Fibroblast of lung (primary cell): Measurements from ENCODE around the gene GRK1. TPM values are rescaled to one million over a fixed set of nuclear protein-coding genes. Genes with fewer than 3 reads are reported as not detected.

Experiments
- polyA plus RNA-seq, 2 donors: library from polyadenylated mRNA; depleted of rRNA in 1 of 2; stranded (reverse) in 1 of 2; unstranded in 1 of 2; fragments of >200 nt; gene quantifications; 2 replicates each; pipeline ENCODE4 v1.2.1, GENCODE V29; 2011 to 2012; ENCODE audit warnings: missing spikeins in 1 of 2
- total RNA-seq: library from RNA; depleted of rRNA; stranded (reverse); fragments of >200 nt; gene quantifications from 2 replicates; pipeline ENCODE4 v1.2.1, GENCODE V29; 2014

GRK1 gene
- total and polyA plus RNA-seq, 2 donors (not counting 1 experiment from before 2014, with no cell fraction given), result 0.17 TPM; not detected in 1

Other genes starting within 250 kb of the GRK1 start
- gene ADPRHL1, start 213.7 kb upstream of the GRK1 start, total RNA-seq, result 1.5 TPM in 2 replicates
- 0.59 and 0.62 TPM in 2 replicates for gene ADPRHL1, start 213.7 kb upstream of the GRK1 start, polyA plus RNA-seq
- gene DCUN1D2, start 176.5 kb upstream of the GRK1 start, total RNA-seq, result 8.0 and 11.6 TPM in 2 replicates
- 6.7 and 10.7 TPM in 2 replicates for gene DCUN1D2, start 176.5 kb upstream of the GRK1 start, polyA plus RNA-seq
- 34.9 and 44.8 TPM in 2 replicates for gene TFDP1, start 82.5 kb upstream of the GRK1 start, total RNA-seq
- 115 and 163 TPM in 2 replicates for gene TFDP1, start 82.5 kb upstream of the GRK1 start, polyA plus RNA-seq
- not detected in 2 replicates for gene ATP4B, start 9.0 kb upstream of the GRK1 start, total RNA-seq
- not detected in 2 replicates for gene ATP4B, start 9.0 kb upstream of the GRK1 start, polyA plus RNA-seq
- 0.26 and 10.4 TPM in 2 replicates for gene TMEM255B, start 92.0 kb downstream of the GRK1 start, total RNA-seq
- 2.4 and 4.7 TPM in 2 replicates for gene TMEM255B, start 92.0 kb downstream of the GRK1 start, polyA plus RNA-seq
- gene GAS6, start 196.9 kb downstream of the GRK1 start, total RNA-seq, result 77.3 and 227 TPM in 2 replicates
- 267 and 301 TPM in 2 replicates for gene GAS6, start 196.9 kb downstream of the GRK1 start, polyA plus RNA-seq